IMR-90 (cell line): ENCODE measurements around the gene KRTAP6-3. TPM values are rescaled to one million over a fixed set of nuclear protein-coding genes. Genes with fewer than 3 reads are reported as not detected.

Experiments
- ATAC-seq: fragments of 200-7000 bp; cut with Tn5 transposase; 2 replicates; pipeline ENCODE4 v1.9.1; 2020; ENCODE audit warnings: low read depth, mild to moderate bottlenecking, moderate library complexity
- BruUV-seq: library from RNA; stranded (reverse); fragments of 400-500 nt; replicated peaks from 2 replicates; lab custom pipeline; 2021; lab: Mats Ljungman, UMichigan
- CTCF ChIA-PET: fragments of 300-600 bp; formaldehyde crosslinking; extraction: SDS; loops from one replicate; lab custom pipeline; 2021; ENCODE audit warnings: antibody characterized with exemption; lab: Yijun Ruan, JAX
- POLR2A ChIA-PET: fragments of 300-600 bp; sonication (Branson Sonifier 250); formaldehyde crosslinking; loops from one replicate; lab custom pipeline; 2022; ENCODE audit warnings: antibody characterized with exemption; ENCODE audit not compliant: unreplicated experiment; lab: Charles Lee
- DNase-seq: peaks from one replicate; pipeline ENCODE4 v3.0.0; 2013
- H2AFZ ChIP-seq: replicated peaks from 2 replicates; pipeline ENCODE3; 2013; ENCODE audit warnings: low read length, mild to moderate bottlenecking; ENCODE audit not compliant: poor library complexity
- H2AK5ac ChIP-seq: 2 replicates; pipeline ENCODE4 v1.6.1; 2013; ENCODE audit warnings: low read depth, low read length, inconsistent platforms
- H2AK9ac ChIP-seq: replicated peaks from 2 replicates; pipeline ENCODE3; 2013; ENCODE audit warnings: mild to moderate bottlenecking, low read depth, low read length, moderate library complexity; ENCODE audit not compliant: poor library complexity
- H2BK120ac ChIP-seq: 2 replicates; pipeline ENCODE4 v1.6.1; 2013; ENCODE audit warnings: low read depth, low read length, inconsistent platforms
- H2BK15ac ChIP-seq: 3 replicates; pipeline ENCODE4 v1.6.1; 2013; ENCODE audit warnings: low read depth, low read length, inconsistent platforms
- H2BK20ac ChIP-seq: 2 replicates; pipeline ENCODE4 v1.6.1; 2013; ENCODE audit warnings: low read depth, mild to moderate bottlenecking, inconsistent platforms, low read length, moderate library complexity
- H2BK5ac ChIP-seq: 2 replicates; pipeline ENCODE4 v1.6.1; 2013; ENCODE audit warnings: mild to moderate bottlenecking, low read depth, low read length, inconsistent platforms; ENCODE audit not compliant: poor library complexity, severe bottlenecking
- H3K14ac ChIP-seq: replicated peaks from 2 replicates; pipeline ENCODE4 v1.6.1; 2013; ENCODE audit warnings: low read depth, low read length, inconsistent platforms
- H3K18ac ChIP-seq: 2 replicates; pipeline ENCODE4 v1.6.1; 2013; ENCODE audit warnings: low read depth, low read length, control low read depth
- H3K23ac ChIP-seq: 2 replicates; pipeline ENCODE4 v1.6.1; 2013; ENCODE audit warnings: low read depth, low read length, inconsistent platforms
- H3K27ac ChIP-seq: 2 replicates; pipeline ENCODE4 v1.5.1; 2013; ENCODE audit warnings: mild to moderate bottlenecking, control low read depth, low read length; ENCODE audit not compliant: insufficient read depth
- H3K27me3 ChIP-seq: 2 replicates; pipeline ENCODE4 v1.6.1; 2013; ENCODE audit warnings: low read length; ENCODE audit not compliant: control insufficient read depth, insufficient read depth
- H3K36me3 ChIP-seq: 2 replicates; pipeline ENCODE4 v1.6.1; 2013; ENCODE audit warnings: low read length, mixed read lengths; ENCODE audit not compliant: control insufficient read depth, insufficient read depth
- H3K4ac ChIP-seq: 2 replicates; pipeline ENCODE4 v1.6.1; 2013; ENCODE audit warnings: low read depth, low read length, inconsistent platforms
- H3K4me1 ChIP-seq: 2 replicates; pipeline ENCODE4 v1.6.1; 2013; ENCODE audit warnings: low read length, mixed read lengths; ENCODE audit not compliant: control insufficient read depth, insufficient read depth
- H3K4me2 ChIP-seq: 2 replicates; pipeline ENCODE4 v1.6.1; 2013; ENCODE audit warnings: low read depth, mild to moderate bottlenecking, control low read depth, low read length, moderate library complexity
- H3K4me3 ChIP-seq: 2 replicates; pipeline ENCODE4 v1.5.1; 2013; ENCODE audit warnings: low read depth, mild to moderate bottlenecking, control low read depth, low read length, moderate library complexity; ENCODE audit not compliant: insufficient read depth
- H3K56ac ChIP-seq: 2 replicates; pipeline ENCODE4 v1.6.1; 2013; ENCODE audit warnings: low read length, inconsistent platforms; ENCODE audit not compliant: insufficient read depth; ENCODE audit errors: extremely low read depth
- H3K79me1 ChIP-seq, 2 experiments: 2 replicates each; pipeline ENCODE4 v1.6.1; 2013; ENCODE audit warnings: low read length in 2 of 2, inconsistent platforms in 1 of 2, low read depth in 1 of 2
- H3K9ac ChIP-seq: 2 replicates; pipeline ENCODE4 v1.6.1; 2013; ENCODE audit warnings: low read depth, low read length, control low read depth
- H3K9me1 ChIP-seq: 2 replicates; pipeline ENCODE4 v1.6.1; 2013; ENCODE audit warnings: low read length, inconsistent platforms; ENCODE audit not compliant: insufficient read depth
- H3K9me3 ChIP-seq: 2 replicates; pipeline ENCODE4 v1.6.1; 2013; ENCODE audit warnings: low read length; ENCODE audit not compliant: control insufficient read depth, insufficient read depth
- H4K20me1 ChIP-seq: 2 replicates; pipeline ENCODE4 v1.6.1; 2013; ENCODE audit warnings: low read length, inconsistent platforms; ENCODE audit not compliant: insufficient read depth
- H4K5ac ChIP-seq: 2 replicates; pipeline ENCODE4 v1.6.1; 2013; ENCODE audit warnings: mild to moderate bottlenecking, low read depth, low read length, control low read depth
- H4K8ac ChIP-seq, 2 experiments: 2 replicates each; pipeline ENCODE4 v1.6.1; 2013; ENCODE audit warnings: low read depth in 2 of 2, low read length in 2 of 2, control low read depth in 1 of 2, inconsistent platforms in 1 of 2
- H4K91ac ChIP-seq: 2 replicates; pipeline ENCODE4 v1.6.1; 2013; ENCODE audit warnings: low read depth, low read length, inconsistent platforms; ENCODE audit not compliant: insufficient read depth
- CTCF ChIP-seq: conservative IDR thresholded peaks from 2 replicates; pipeline ENCODE4 v1.5.1; 2012; ENCODE audit warnings: mild to moderate bottlenecking, low read depth, low read length, improper control_type of control experiment
- MAZ ChIP-seq: IDR thresholded peaks from 2 replicates; pipeline ENCODE4 v1.6.1; 2012; ENCODE audit warnings: low read depth, mild to moderate bottlenecking, low read length, improper control_type of control experiment, moderate library complexity, borderline replicate concordance
- MXI1 ChIP-seq: IDR thresholded peaks from 2 replicates; pipeline ENCODE4 v1.6.1; 2012; ENCODE audit warnings: low read depth, mild to moderate bottlenecking, low read length, moderate library complexity, borderline replicate concordance
- RAD21 ChIP-seq: IDR thresholded peaks from 2 replicates; pipeline ENCODE4 v1.6.1; 2012; ENCODE audit warnings: low read length, improper control_type of control experiment
- RCOR1 ChIP-seq: IDR thresholded peaks from 2 replicates; pipeline ENCODE4 v1.6.1; 2012; ENCODE audit warnings: mild to moderate bottlenecking, low read length, improper control_type of control experiment; ENCODE audit not compliant: insufficient replicate concordance
- WGBS, 2 experiments: methylation state at CpG; one replicate each; pipeline versions ENCODE4 v1.1.5 to v1.1.7; 2013; ENCODE audit warnings: missing lambda C conversion rate in 2 of 2; ENCODE audit not compliant: insufficient read length in 1 of 2; ENCODE audit errors: extremely low coverage in 2 of 2; 5-methylcytosine and 5-hydroxymethylcytosine counted together
- dilution Hi-C: fragments of 300-500 bp; cut with HindIII; formaldehyde crosslinking; loops from one replicate; pipeline ENCODE4 v1.14.3; 2018; ENCODE audit warnings: low sequenced_read_pairs; ENCODE audit not compliant: unreplicated experiment
- in situ Hi-C: fragments of 300-500 bp; cut with MboI; formaldehyde crosslinking; loops from 3 replicates; pipeline ENCODE4 v1.14.3; 2019; ENCODE audit warnings: low sequenced_read_pairs, inconsistent platforms, mixed read lengths
- intact Hi-C: fragments of 100-400 bp; cut with micrococcal nuclease; formaldehyde crosslinking; loops from 2 replicates; pipeline ENCODE4 v1.10.0; 2022
- polyA plus RNA-seq, 3 experiments: library from polyadenylated mRNA; depleted of rRNA; stranded (reverse); fragments of >200 nt; gene quantifications; 2 replicates each; pipeline ENCODE4 v1.2.3, GENCODE V29; 2012; ENCODE audit warnings: low replicate concordance in 1 of 3
- total RNA-seq: library from RNA; depleted of rRNA; stranded (reverse); fragments of >200 nt; gene quantifications from 2 replicates; pipeline ENCODE4 v1.2.3, GENCODE V29; 2012

KRTAP6-3 gene
- total and polyA plus RNA-seq, 2 of the 4 experiments (the other 2 are of a cell fraction), result not detected

- in situ Hi-C loops, result no loop called here
- TF ChIP-seq MAZ (no peak), CTCF (no peak), RCOR1 (no peak), RAD21 (no peak), MXI1 (no peak)
- H2BK20ac ChIP-seq, result no peak within 1 kb of the TSS
- no peak within 1 kb of the TSS for H2AFZ ChIP-seq
- POLR2A ChIA-PET, result no interaction called here
- H2AK5ac ChIP-seq, result no peak within 1 kb of the TSS
- H3K27ac ChIP-seq, result no peak within 1 kb of the TSS
- H3K18ac ChIP-seq, result no peak within 1 kb of the TSS
- H3K9me1 ChIP-seq, result no peaks in the 10 kb centered on the region
- no CpG with 5 or more reads among the region's 1 CpG for WGBS, 2 experiments
- DNase-seq (no peak), ATAC-seq (no peak)
- H4K91ac ChIP-seq, result no peak within 1 kb of the TSS
- intact Hi-C loops, result no loop called here
- H2BK15ac ChIP-seq, result no peak within 1 kb of the TSS
- H3K4me3 ChIP-seq, result no peak within 1 kb of the TSS
- dilution Hi-C loops, result no loop called here
- no peaks in the 10 kb centered on the region for H4K20me1 ChIP-seq
- H2BK5ac ChIP-seq, result no peak within 1 kb of the TSS
- no peaks in the 10 kb centered on the region for H3K27me3 ChIP-seq
- H3K4me2 ChIP-seq, result no peak within 1 kb of the TSS
- H4K8ac ChIP-seq, result no peak within 1 kb of the TSS
- no peaks in the 10 kb centered on the region for H3K4me1 ChIP-seq
- no peaks in the 10 kb centered on the region for H3K36me3 ChIP-seq
- no peak within 1 kb of the TSS for H4K5ac ChIP-seq
- CTCF ChIA-PET, result no interaction called here
- H3K9me3 ChIP-seq, result peaks cover 16% of the 10 kb centered on the region
- no peak within 1 kb of the TSS for H2BK120ac ChIP-seq
- H3K9ac ChIP-seq, result no peak within 1 kb of the TSS
- H3K4ac ChIP-seq, result no peak within 1 kb of the TSS
- no peaks in the 10 kb centered on the region for H3K79me1 ChIP-seq
- H3K56ac ChIP-seq, result no peak within 1 kb of the TSS
- BruUV-seq, result no TSS peak
- H3K14ac ChIP-seq, result no peak within 1 kb of the TSS
- H2AK9ac ChIP-seq, result no peak within 1 kb of the TSS
- H3K23ac ChIP-seq, result no peak within 1 kb of the TSS
Observed at GRCh38 chr21:30634906-30635305, 42.7 kb downstream of the KRTAP6-3 start, which contains the start of gene KRTAP20-2. TSS of gene KRTAP20-2 (plus strand) at chr21:30635206. CDS start at chr21:30635264, 58 bp downstream.
